ES-I3 (cell line): ENCODE results near the gene EDN2.

Experiments used
- H3K36me3 ChIP-seq: 2 replicates; pipeline ENCODE4 v1.6.1; 2013; ENCODE audit warnings: mild to moderate bottlenecking, low read length, control low read depth, moderate library complexity; ENCODE audit not compliant: insufficient read depth
- H3K4me1 ChIP-seq: 2 replicates; pipeline ENCODE4 v1.6.1; 2013; ENCODE audit warnings: mild to moderate bottlenecking, control low read depth, low read length; ENCODE audit not compliant: insufficient read depth
- H3K9ac ChIP-seq: 2 replicates; pipeline ENCODE4 v1.6.1; 2013; ENCODE audit warnings: low read depth, mild to moderate bottlenecking, low read length, moderate library complexity
- H3K9me3 ChIP-seq: 2 replicates; pipeline ENCODE4 v1.6.1; 2013; ENCODE audit warnings: mild to moderate bottlenecking, low read length, moderate library complexity; ENCODE audit not compliant: control insufficient read depth, insufficient read depth

EDN2 gene

DNA sequence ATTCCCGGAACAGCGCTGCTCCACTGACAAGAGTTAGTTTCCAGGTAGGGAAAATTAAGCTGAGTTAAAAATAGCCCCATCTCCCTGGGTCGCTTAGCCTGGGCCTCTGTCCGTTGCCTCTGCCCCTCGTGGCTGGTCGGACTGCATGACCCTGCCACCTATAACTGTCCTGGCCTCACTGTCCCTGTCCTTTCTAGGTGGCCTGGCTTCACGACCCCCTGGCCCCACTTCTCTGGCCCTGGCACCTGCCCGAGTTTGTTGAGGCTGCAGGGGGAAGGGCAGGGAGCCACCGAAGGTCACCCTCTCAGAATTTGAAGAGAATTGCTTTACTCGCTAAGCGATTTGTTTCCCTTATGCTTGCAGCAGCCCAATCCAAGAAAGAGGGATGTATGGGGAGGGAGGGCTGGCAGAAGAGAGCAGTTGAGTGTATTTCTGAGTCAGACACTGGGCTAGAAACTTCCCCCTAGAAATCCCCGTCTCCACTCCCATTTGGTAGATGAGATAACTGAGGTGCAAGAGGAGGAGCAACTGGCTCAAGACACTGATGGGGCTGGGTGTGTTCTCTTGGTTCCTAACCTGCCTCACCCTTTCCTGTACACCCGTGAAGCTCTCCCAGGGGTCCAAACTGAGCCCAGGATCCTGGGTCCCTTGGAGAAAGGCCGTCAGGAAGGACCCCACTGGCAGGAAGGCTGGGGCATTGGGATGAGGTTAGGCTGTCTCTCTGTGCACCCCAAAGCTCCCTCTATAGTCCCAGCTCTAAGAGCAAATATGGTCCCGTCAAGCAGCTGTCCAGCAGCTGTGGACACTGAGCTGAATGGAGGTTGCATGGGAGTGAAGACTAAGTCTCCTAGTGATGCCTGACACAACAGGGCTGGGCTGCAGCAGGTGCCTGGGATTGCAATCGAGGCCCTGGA lies 2.9 kb upstream of the EDN2 start:
- Histone ChIP-seq H3K9me3 (no peaks in the 10 kb centered on the region), H3K9ac (peak overlapping the region; percentile 36), H3K4me1 (peaks cover 30% of the 10 kb centered on the region), H3K36me3 (no peaks in the 10 kb centered on the region)

DNA sequence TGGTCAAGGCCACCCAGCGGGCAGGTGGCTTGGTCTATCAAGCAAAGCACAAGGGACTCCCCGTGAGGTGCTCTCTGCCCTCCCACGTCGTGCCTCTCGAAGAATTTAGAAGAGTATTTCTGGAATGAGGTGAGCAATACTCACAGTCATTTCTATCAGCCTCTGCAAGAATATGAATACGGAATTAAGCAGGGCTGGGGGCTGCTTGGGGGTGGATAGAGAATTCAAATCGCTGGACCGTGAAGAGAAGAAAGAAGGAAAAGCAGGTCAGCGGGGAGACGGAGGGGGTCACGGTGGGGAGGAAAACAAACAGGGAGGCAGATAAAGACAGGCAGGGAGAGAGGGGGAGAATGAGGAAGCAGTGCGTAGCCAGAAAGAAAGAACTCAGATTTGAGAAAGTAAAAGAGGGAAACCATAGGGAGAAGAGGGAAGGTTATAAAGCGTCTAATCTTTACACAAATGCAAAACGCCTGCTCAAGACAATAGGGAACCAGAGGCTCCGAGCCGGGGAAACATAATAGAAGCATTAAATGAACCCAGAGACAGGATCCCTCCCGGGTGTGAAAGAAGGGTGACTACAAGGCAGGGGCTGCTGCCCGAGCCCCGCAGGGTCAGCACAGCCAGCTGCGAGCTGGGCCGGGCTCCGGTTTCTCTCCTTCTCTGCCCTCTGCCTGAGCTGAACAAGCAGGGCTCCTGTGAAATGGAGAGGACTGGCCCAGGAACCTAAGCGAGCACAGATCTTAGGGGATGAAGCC lies 2.1 kb upstream of the EDN2 start:
- H3K9ac ChIP-seq, result peak overlapping the region; percentile 36
- no peaks in the 10 kb centered on the region for H3K9me3 ChIP-seq
- H3K4me1 ChIP-seq, result peaks cover 30% of the 10 kb centered on the region
- H3K36me3 ChIP-seq, result no peaks in the 10 kb centered on the region

DNA sequence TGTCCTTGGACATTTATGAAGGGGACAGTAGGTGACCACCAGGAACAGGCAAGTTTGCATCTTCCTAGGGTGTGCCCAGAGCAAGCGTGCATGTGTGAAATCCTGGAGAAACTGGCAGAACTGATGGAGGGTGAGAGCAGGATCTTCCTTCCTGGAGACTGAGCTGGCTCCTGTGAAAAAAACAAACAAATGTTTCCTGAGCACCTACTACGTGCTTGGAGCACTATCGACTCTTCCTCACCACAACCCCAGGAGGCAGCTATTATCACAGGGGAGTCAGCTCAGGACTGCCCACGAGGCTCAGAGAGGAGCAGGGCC lies 1.5 kb upstream of the EDN2 start:
- Histone ChIP-seq H3K9ac (no peak overlapping the region), H3K36me3 (no peaks in the 10 kb centered on the region), H3K4me1 (peaks cover 30% of the 10 kb centered on the region), H3K9me3 (no peaks in the 10 kb centered on the region)

DNA sequence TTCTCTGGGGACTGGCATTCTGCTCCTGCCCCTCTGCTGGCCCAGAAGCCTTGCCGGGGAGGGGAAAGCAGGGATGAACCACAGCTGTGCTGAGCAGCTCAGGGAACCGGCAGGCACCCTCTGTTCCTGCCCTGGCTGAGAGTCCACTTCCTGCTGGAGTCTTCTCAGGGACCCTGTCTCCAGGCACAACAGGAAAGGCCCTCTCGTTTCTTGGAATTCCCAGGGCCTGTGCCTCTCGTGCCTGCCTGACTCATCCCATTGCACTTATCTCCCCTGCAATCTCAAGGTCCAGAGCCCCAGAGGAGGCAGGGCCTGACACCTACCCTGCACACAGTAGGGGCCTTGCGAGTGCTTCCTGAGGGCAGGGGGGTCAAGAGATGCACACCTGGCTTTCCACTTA lies 1.1 kb upstream of the EDN2 start:
- no peaks in the 10 kb centered on the region for H3K36me3 ChIP-seq
- H3K4me1 ChIP-seq, result peaks cover 30% of the 10 kb centered on the region
- no peaks in the 10 kb centered on the region for H3K9me3 ChIP-seq
- H3K9ac ChIP-seq, result no peak overlapping the region

DNA sequence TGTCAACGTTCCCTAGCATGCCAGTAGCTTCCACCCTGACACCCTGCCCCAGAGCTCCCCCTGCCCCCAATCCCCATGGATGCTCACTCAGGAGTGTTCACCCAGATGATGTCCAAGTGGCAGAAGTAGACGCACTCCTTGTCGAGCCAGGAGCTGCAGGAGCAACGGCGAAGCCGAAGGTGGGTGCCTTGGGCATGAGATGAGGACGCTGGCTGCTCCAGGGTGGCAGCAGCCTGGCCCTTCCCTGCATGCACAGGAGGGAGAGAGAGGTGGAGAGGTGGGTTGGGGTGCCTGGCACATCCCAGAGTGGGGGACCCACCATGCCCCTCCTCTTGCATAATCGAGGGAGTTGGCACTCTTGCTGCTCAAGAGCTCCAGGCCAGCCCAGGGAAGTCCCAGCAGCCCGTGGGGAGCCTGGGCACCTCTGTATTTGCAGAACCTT lies 502 bp downstream of the EDN2 start:
- H3K4me1 ChIP-seq, result peaks cover 30% of the 10 kb centered on the region

DNA sequence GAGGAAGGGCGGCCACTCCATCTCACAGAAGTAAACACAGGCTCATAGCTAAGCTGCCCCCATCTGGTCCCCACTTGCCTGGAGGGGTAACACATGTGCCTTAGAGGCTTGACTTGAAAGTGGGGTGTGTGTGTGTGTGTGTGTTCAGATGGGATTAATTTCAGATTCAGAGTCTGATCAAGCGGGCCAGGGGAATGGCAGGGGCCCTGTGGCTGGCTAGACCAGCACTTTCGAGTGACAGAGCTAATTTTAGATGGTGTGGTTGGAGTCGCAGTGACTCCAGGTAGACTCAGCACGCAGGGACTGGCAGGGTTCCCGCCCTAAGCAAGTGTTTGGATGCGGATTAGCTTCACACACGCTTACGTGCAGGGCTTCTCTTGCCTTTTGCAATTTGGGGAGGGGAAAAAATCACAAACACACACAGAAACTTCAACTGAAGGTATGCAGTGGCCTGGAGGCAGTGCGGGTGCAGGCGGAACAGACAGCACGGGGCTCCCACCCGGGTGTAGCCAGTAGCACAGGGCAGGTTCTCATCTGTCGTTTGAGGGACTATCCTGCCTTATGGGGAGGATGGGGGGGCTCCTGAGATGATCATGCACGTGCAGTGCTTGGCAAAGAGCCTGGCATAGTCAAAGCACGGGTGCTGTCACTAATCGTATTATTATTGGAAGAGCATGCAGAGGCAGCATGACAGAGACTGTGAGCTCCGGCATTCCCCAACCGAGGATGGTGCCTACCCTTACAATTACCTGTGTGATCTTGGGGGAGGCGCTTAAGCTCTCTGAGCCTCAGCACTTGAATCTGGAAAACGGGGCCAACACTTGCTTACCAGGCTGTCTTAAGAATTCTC lies 1.3 kb downstream of the EDN2 start:
- no peak overlapping the region for H3K9ac ChIP-seq

More for the DNA sequence above, 502 bp downstream of the EDN2 start:
- Histone ChIP-seq H3K9me3 (no peaks in the 10 kb centered on the region), H3K9ac (no peak overlapping the region), H3K36me3 (no peaks in the 10 kb centered on the region)

DNA sequence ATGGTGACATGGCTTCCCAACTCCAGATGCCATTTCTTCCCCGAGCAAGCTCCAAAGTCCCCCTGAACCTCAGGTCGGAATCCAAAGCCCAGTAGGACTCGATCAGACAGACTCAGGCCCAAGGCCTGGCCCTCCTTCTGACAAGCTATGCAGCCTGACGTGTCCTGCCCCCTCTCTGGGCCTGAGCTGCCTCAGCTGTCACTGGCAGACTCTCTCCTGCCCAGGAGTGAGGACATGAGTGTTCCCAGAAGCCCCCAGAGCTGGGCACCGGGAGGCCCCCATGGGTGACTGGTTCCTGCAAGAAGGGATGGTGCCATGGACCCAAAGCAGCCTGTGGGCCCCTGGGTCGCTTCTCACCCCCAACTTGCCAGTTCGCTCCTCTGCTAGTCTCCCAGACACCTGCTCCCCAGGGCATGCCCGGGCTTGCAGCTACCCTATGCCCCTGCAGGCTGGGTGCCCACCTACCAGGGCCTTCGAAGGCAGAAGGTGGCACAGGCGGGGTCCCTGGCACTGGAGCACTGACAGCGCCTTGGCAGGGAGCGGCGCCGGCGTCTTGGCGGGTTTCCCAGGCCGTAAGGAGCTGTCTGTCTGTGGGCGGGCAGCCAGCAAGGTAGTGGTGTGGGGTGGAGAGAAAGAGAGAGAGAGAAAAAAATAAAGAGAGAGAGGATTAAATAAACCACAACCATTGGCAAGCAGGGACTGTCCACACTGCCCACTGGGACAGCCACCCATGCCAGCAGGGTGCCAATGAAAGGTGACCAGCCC lies 2.3 kb downstream of the EDN2 start:
- Histone ChIP-seq H3K4me1 (peaks cover 23% of the 10 kb centered on the region), H3K36me3 (no peaks in the 10 kb centered on the region), H3K9me3 (no peaks in the 10 kb centered on the region), H3K9ac (no peak overlapping the region)

More for the DNA sequence above, 1.3 kb downstream of the EDN2 start:
- no peaks in the 10 kb centered on the region for H3K36me3 ChIP-seq
- no peaks in the 10 kb centered on the region for H3K9me3 ChIP-seq
- peaks cover 30% of the 10 kb centered on the region for H3K4me1 ChIP-seq

DNA sequence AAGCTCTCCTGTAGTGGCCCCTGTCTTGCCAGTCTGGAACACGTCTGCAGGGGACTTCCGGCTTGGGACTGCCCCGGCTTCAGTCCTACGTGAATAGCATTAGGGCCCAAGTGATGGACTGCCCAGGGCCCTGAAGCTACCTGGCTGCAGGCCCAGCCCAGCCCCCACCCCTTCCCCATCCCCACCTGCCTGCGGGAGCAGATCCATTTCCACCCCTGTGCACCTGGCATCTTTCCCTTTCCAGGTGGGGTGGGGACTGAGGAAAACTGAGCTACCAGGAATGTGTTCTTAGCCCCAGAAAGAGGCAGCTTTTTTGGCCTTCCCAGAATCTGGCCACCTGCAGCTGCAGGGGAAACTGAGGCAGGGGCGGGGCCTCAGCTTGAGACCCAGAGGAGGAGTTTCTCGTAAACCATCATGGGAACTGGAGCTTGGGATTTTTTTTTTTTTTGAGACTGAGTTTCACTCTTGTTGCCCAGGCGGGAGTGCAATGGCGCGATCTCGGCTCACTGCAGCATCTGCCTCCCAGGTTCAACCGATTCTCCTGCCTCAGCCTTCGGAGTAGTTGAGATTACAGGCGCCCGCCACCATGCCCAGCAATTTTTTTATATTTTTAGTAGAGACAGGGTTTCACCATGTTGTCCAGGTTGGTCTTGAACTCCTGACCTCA lies 3.2 kb downstream of the EDN2 start:
- Histone ChIP-seq H3K36me3 (no peaks in the 10 kb centered on the region), H3K4me1 (peaks cover 20% of the 10 kb centered on the region), H3K9ac (no peak overlapping the region), H3K9me3 (no peaks in the 10 kb centered on the region)

DNA sequence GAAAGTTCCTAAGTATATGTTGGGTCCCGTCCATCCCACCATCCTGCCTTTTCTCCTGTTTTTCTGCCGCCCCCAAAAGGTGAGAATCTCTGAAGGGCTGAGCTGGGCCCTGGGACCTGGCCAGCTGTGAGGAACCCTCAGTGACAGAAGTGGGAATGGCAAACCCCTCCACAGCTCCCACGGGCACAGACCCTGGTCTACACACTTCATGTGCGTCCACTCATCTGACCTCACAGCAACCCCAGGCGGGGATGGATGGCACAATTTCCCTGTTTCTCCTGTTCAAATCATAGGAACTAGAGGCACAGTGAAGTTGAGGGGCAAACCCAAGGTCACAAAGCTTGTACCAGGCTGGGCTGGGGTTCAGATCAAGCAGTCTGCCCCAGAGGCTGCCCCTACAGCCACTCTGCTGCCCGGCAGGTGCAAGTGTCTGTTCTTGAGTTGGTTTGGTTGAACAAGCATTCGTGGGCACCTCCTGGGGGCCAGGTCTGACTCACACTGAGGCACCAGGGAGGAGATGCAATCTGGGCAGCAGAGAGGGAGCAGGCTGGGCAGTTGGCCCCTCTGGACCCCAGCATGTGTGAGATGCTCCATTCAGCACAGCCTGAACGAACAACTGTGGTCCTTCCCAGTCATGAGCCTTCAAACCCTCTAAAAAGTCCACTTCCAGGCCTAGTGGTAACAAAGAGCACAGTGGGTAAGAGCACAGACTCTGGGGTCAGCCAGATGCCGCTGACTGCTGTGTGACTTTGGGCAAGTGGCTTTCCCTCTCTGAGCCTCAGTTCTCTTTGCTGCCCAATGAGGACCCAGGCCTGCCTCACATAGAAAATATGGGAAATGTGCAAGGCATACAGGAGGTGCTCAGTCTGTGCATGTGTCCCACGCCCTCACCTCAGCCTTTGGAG lies 4.0 kb downstream of the EDN2 start:
- no peak overlapping the region for H3K9ac ChIP-seq
- peaks cover 12% of the 10 kb centered on the region; the same call in 1 of the 2 replicates for H3K4me1 ChIP-seq
- no peaks in the 10 kb centered on the region for H3K9me3 ChIP-seq
- no peaks in the 10 kb centered on the region for H3K36me3 ChIP-seq

DNA sequence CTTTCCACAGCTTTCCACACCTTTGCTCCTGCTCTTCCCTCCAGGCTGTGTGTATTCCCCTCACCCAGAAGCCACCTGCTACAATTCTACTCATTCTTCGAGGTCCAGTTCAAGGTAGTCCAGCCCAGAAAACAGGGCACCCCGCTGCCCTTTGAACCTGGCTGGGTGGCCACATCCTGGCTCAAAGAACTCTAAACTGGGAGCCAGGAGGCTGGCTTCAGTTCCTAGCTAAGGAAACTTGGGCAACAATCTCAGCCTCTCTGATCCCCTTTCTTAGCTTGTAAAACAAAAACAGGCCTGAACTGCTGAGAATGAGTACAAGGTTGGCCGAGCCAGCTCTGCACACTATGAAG lies 4.7 kb downstream of the EDN2 start:
- no peak overlapping the region for H3K9ac ChIP-seq
- H3K4me1 ChIP-seq, result peaks cover 9% of the 10 kb centered on the region; the same call in 1 of the 2 replicates
- H3K36me3 ChIP-seq, result no peaks in the 10 kb centered on the region
- H3K9me3 ChIP-seq, result no peaks in the 10 kb centered on the region

DNA sequence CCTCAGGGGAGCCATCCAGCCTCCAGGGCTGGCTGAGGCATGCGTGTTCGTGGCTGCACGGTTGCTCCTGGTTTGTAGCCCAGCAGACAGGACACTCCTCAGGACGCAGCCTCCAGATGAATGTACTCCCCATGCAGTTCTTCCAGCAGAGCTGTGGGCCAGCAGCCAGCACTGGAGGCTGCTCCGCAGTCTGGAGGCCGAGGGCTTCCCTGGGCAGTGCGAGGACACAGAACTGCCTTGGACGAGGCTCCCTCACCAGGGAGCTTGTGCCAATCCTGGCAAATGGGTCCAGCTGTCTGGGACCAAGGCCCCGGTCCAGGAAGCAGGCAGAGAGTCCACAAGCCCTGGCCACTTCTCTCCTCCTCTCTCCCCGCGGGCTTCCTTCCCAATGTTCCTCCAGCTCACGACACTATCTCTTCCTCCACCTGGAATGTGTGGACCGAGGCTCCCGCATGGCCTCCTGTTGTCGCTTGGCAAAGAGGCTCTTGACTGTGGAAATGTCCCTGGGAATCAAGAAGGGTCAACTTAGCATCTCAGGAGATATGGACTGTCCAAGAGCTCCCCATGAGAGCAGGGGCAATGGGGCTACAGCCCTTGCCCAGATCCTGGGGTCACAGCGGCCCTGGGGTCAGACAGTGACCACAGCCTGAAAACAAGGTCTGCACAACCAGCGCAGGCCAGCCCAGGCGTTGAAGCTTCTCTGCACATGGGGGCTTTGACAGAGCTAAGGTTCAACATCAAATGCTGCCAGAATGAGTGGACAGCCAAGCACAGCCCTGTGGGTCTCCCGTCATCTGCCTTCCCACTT lies 5.3 kb downstream of the EDN2 start:
- Histone ChIP-seq H3K4me1 (peaks cover 9% of the 10 kb centered on the region; the same call in 1 of the 2 replicates), H3K36me3 (no peaks in the 10 kb centered on the region), H3K9me3 (no peaks in the 10 kb centered on the region), H3K9ac (no peak overlapping the region)

DNA sequence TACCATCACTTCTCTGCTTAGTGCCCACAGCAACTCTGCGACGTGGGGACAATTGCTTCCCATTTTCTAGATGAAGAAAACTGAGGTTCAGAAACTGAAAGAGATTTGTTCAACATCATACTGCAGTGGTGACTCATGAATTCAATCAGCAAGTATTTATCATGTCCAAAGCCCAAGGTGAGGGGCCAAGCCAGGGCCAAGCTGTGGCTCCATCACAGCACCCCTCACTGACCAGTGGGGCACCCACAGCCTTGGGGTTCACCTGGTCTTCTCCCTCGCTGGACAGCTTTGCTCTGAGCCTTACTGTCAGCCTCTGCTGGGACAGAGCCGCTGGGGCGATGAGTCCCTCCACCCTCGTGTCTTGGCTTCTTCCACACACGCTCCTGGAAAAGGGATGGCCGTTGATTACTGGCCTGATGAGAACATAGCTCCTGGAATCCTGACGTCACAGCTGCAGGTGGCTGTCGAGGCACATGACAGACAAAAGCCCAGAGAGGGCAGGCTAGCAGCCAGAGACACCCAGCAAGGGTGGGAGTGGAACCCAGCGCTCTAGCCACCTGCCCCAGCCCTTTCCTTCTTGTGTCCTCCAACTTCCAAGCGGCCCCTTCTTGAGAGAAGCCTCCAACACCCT lies 6.2 kb downstream of the EDN2 start:
- Histone ChIP-seq H3K9me3 (no peaks in the 10 kb centered on the region), H3K9ac (no peak overlapping the region), H3K4me1 (peaks cover 6% of the 10 kb centered on the region; the same call in 1 of the 2 replicates), H3K36me3 (no peaks in the 10 kb centered on the region)
